GM12878 (cell line): ENCODE data around the gene RFPL1. TPM values are rescaled to one million over a fixed set of nuclear protein-coding genes. Genes with fewer than 3 reads are reported as not detected.

Experiments
- ATAC-seq: fragments of 200-7000 bp; cut with Tn5 transposase; 3 replicates; pipeline ENCODE4 v1.9.1; 2020; ENCODE audit warnings: mild to moderate bottlenecking, moderate library complexity
- BruUV-seq: library from RNA; stranded (reverse); fragments of 400-500 nt; replicated peaks from 2 replicates; lab custom pipeline; 2021; lab: Mats Ljungman, UMichigan
- CTCF ChIA-PET: fragments of 300-600 bp; sonication (Branson Sonifier 250); formaldehyde crosslinking; extraction: SDS; loops from one replicate; lab custom pipeline; 2021; ENCODE audit warnings: inconsistent platforms; lab: Yijun Ruan, JAX
- POLR2A ChIA-PET: fragments of 350-600 bp; formaldehyde crosslinking; extraction: SDS; loops from one replicate; lab custom pipeline; 2021; ENCODE audit warnings: inconsistent platforms; lab: Charles Lee
- RAD21 ChIA-PET: fragments of 300-600 bp; sonication (Branson Sonifier 250); formaldehyde crosslinking; loops from one replicate; lab custom pipeline; 2023; ENCODE audit warnings: antibody characterized with exemption; ENCODE audit not compliant: unreplicated experiment; lab: Charles Lee
- SMC1A ChIA-PET: fragments of 300-600 bp; sonication (Branson Sonifier 250); formaldehyde crosslinking; loops from one replicate; lab custom pipeline; 2023; ENCODE audit not compliant: unreplicated experiment, uncharacterized antibody; lab: Charles Lee
- DNase-seq: peaks from one replicate; pipeline ENCODE4 v3.0.0-alpha.2; 2011; ENCODE audit warnings: low read depth, low spot score
- FAIRE-seq: peaks from 3 replicates; lab custom pipeline; 2011; peaks lifted over from hg19 to GRCh38; lab: Jason Lieb, UNC
- H2AFZ ChIP-seq: 2 replicates; pipeline ENCODE4 v1.6.0; 2011; ENCODE audit warnings: low read depth, low read length, control low read depth; ENCODE audit not compliant: control insufficient read depth
- H3K27ac ChIP-seq: 2 replicates; pipeline ENCODE4 v1.5.1; 2011; ENCODE audit warnings: control low read depth; ENCODE audit not compliant: control insufficient read depth, insufficient read depth
- H3K27me3 ChIP-seq, 2 experiments: replicated peaks in 1 of 2; 2 replicates each; pipeline versions ENCODE4 v1.6.0 to v1.6.1; 2011; ENCODE audit warnings: low read length in 1 of 2; ENCODE audit not compliant: control insufficient read depth in 2 of 2, insufficient read depth in 2 of 2
- H3K36me3 ChIP-seq, 2 experiments: 2 replicates each; pipeline ENCODE4 v1.5.1; 2011; ENCODE audit warnings: low read length in 1 of 2; ENCODE audit not compliant: control insufficient read depth in 2 of 2, insufficient read depth in 2 of 2
- H3K4me1 ChIP-seq: 2 replicates; pipeline ENCODE4 v1.6.1; 2011; ENCODE audit warnings: mild to moderate bottlenecking, low read length, moderate library complexity, mixed read lengths; ENCODE audit not compliant: control insufficient read depth, insufficient read depth
- H3K4me2 ChIP-seq: 2 replicates; pipeline ENCODE4 v1.6.0; 2011; ENCODE audit warnings: control low read depth; ENCODE audit not compliant: control insufficient read depth, insufficient read depth
- H3K4me3 ChIP-seq: fragments of 200-600 bp; sonication (generic); 2 replicates; pipeline ENCODE4 v1.5.1; 2016
- H3K79me2 ChIP-seq: 2 replicates; pipeline ENCODE4 v1.6.0; 2011; ENCODE audit warnings: low read length; ENCODE audit not compliant: control insufficient read depth, insufficient read depth
- H3K9ac ChIP-seq: 2 replicates; pipeline ENCODE4 v1.8.0; 2011; ENCODE audit warnings: low read length, control low read depth, mixed read lengths; ENCODE audit not compliant: control insufficient read depth, insufficient read depth
- H3K9me3 ChIP-seq: replicated peaks from 3 replicates; pipeline ENCODE4 v1.5.1; 2011; ENCODE audit warnings: mild to moderate bottlenecking, low read length; ENCODE audit not compliant: control insufficient read depth, insufficient read depth
- H4K20me1 ChIP-seq: 2 replicates; pipeline ENCODE4 v1.6.0; 2011; ENCODE audit not compliant: control insufficient read depth, insufficient read depth
- BMI1 ChIP-seq: fragments of 450-650 bp; IDR thresholded peaks from 2 replicates; pipeline ENCODE4 v1.6.1; 2016; ENCODE audit warnings: mild to moderate bottlenecking, moderate library complexity, borderline replicate concordance
- REST ChIP-seq: IDR thresholded peaks from 2 replicates; pipeline ENCODE4 v1.6.1; 2012; ENCODE audit warnings: mild to moderate bottlenecking, low read depth, low read length
- TAF1 ChIP-seq: IDR thresholded peaks from 2 replicates; pipeline ENCODE4 v1.6.1; 2011; ENCODE audit warnings: mild to moderate bottlenecking, low read depth, low read length, borderline replicate concordance
- WGBS: methylation state at CpG from one replicate; pipeline ENCODE4 v1.1.6; 2016; ENCODE audit warnings: low lambda C conversion rate; ENCODE audit not compliant: insufficient replicate concordance, insufficient coverage; ENCODE audit errors: missing lambda C conversion rate; 5-methylcytosine and 5-hydroxymethylcytosine counted together
- in situ Hi-C: fragments of 300-500 bp; cut with MboI; formaldehyde crosslinking; loops from 9 replicates; pipeline ENCODE4 v1.14.3; 2018; ENCODE audit warnings: mixed read lengths
- intact Hi-C: fragments of 100-400 bp; cut with micrococcal nuclease; formaldehyde crosslinking; loops from one replicate; pipeline ENCODE4 v1.14.2; 2022; ENCODE audit not compliant: unreplicated experiment
- polyA plus RNA-seq, 11 experiments: library from polyadenylated mRNA; depleted of rRNA in 4 of 11; unstranded in 6 of 11; stranded (reverse) in 5 of 11; fragments of >200 nt; fragmentation: Nextera tagmentation in 4 of 11; fragmentation: Illumina TruSeq in 1 of 11; extraction: Ambion mirVana in 4 of 11; extraction: Trizol in 1 of 11; gene quantifications; 1 replicate in 1 of 11; 2 replicates in 10 of 11; pipeline versions ENCODE4 v1.2.1 to v1.2.3, GENCODE V29; 2011 to 2016; ENCODE audit warnings: inconsistent platforms in 2 of 11, missing spikeins in 2 of 11, low read depth in 1 of 11
- total RNA-seq, 4 experiments: library from RNA; depleted of rRNA in 3 of 4; stranded (reverse); fragments of >200 nt in 3 of 4; fragmentation: Illumina TruSeq in 1 of 4; extraction: Trizol in 1 of 4; gene quantifications; 2 replicates each; pipeline versions ENCODE4 v1.2.1 to v1.2.3, GENCODE V29; 2013 to 2021

The RFPL1 gene
- total and polyA plus RNA-seq, 10 of the 15 experiments (the other 5 are each of a cell fraction or from before 2014, with no cell fraction given), result 0.13 TPM; not detected in 9

DNA sequence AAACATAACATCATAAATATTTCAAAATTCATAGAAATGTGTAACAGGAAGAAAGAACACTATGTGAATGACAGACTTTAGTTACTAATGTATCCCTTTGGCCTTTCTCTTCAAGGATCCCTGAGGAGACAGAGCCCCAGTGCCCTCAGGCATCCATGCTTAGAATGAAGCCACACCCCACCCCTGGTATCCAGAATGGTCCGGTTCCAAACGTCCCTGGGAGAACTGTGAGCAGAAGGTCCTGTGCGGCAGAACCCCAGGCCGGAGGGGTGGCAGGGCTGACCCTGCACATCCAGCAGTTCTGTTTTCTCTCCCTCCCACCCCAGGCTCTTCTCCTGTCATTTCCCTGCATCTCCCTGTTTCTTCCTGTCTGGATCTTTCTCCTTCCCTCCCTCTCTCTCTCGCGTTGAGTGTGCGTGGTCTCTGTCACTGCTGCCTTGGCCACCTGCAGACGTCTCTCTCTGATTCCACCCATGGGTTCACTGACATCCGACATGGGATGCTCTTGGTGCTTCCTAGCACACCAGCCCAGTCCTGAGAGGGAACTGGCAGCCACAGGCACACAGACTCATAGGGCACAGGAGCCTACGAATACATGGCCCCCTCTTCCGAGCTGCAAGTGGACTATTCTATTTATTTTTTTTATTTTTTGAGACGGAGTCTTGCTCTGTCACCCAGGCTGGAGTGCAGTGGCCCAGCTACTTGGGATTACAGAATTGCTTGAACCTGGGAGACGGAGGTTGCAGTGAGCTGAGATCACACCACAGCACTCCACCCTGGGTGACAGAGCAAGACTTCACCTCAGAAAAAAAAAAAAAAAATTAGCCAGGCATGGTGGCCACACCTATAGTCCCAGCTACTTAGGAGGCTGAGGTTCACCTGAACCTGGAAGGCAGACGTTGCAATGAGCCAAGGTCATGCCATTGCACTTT lies 5.7 kb downstream of the RFPL1 start:
- intact Hi-C loops (no loop called here), in situ Hi-C loops (no loop called here)
- CTCF ChIA-PET, result no interaction called here
- H3K4me2 ChIP-seq, result no peak overlapping the region
- POLR2A ChIA-PET, result no interaction called here
- RAD21 ChIA-PET, result no interaction called here
- no peak overlapping the region for H2AFZ ChIP-seq
- H3K79me2 ChIP-seq, result no peaks in the 10 kb centered on the region
- H3K9ac ChIP-seq, result no peak overlapping the region
- DNase-seq (no peak), FAIRE-seq (no peak), ATAC-seq (no peak)
- H3K4me1 ChIP-seq, result no peaks in the 10 kb centered on the region
- H4K20me1 ChIP-seq, result no peaks in the 10 kb centered on the region
- H3K27ac ChIP-seq, result no peak overlapping the region
- no peaks in the 10 kb centered on the region; a peak in 1 of 4 replicates for H3K27me3 ChIP-seq
- SMC1A ChIA-PET, result interaction anchor here (0.7 kb wide), 1 partner anchor 54 kb away, joined by 3 read pairs; no protein-coding TSS in a partner anchor
- no peaks in the 10 kb centered on the region for H3K9me3 ChIP-seq
- BruUV-seq, result no TSS peak
- 42% methylated on average over 14 of the region's 14 CpGs for WGBS
- no peak overlapping the region for H3K4me3 ChIP-seq
- H3K36me3 ChIP-seq, result no peaks in the 10 kb centered on the region
- TF ChIP-seq BMI1 (no peak), TAF1 (no peak), REST (no peak)
